HCEC 1CT (cell line): Measurements from ENCODE around the gene UBAP1.
A peak's percentile ranks its signal among the peaks of the same experiment; 100 is the strongest.
"Not testable (repeated sequence)": the region's sequence is repeated elsewhere in the genome, so short reads cannot be mapped to it uniquely, and the experiment has no call there.

Source experiments
- DNase-seq: peaks from one replicate; pipeline ENCODE4 v3.0.0-alpha.2; 2017

Gene UBAP1

DNA sequence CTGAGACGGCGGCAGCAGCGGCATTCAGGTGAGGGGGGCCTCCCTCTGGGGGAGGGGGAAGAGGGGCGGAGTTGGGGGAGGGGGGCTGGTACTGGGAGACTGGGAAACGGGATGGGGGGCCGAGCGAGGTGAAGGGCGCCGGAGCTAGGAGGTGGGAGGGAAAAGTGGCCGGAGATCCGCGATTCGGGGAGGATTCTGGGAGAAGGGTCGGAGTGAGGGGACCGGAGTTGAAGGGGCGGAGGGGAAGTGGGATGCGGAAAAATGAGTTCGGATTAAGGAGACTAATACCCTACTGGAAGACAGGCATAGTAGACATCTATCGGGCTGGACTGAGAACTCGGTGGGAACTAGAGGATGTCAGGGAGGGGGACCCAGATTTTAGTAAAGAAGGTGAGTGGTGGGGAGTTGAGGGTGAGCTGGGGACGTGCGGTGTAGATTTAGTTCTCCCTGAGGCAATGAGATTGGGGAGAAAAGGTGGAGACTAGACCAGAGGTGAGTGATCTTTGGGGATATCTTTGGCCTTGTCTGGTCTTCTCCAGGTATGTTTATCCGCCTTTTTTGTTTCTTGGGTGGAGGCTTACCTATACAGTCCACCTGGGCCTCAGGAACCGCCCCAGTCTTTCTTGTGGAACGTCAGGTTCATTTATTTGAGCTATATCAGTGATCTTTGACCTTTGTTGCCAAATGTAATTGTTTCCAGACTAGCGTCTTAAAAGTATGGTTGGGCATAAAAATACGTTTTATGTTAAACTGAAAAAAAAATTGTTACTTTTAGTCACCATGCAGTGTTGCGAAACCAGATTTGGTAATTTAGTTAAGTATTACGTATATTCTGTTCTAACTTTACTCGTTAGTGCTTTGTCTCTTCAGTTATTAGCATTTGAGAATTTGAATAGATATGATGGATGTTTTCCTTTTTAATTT lies 632 bp downstream of the UBAP1 start:
- peak; percentile 62 for DNase-seq

GRCh38 chr9:34185778-34186551 lies 7.1 kb downstream of the UBAP1 start:
- DNase-seq, result peak; percentile 94

- DNase-seq, result peak; percentile 3
Observed at GRCh38 chr9:34187891-34188240, 9.0 kb downstream of the UBAP1 start.

GRCh38 chr9:34190996-34191892 lies 12.4 kb downstream of the UBAP1 start:
- DNase-seq, result peak; percentile 18

- DNase-seq, result no peak
Observed at GRCh38 chr9:34195143-34195542, 16.3 kb downstream of the UBAP1 start.

GRCh38 chr9:34197286-34197685 lies 18.4 kb downstream of the UBAP1 start:
- DNase-seq, result not testable (repeated sequence)

- DNase-seq, result no peak
Observed at GRCh38 chr9:34197756-34198711, 19.2 kb downstream of the UBAP1 start.

- DNase-seq, result no peak
Observed at GRCh38 chr9:34200092-34200491, 21.2 kb downstream of the UBAP1 start.

GRCh38 chr9:34203275-34203991 lies 24.6 kb downstream of the UBAP1 start:
- DNase-seq, result no peak

GRCh38 chr9:34203992-34204635 lies 25.3 kb downstream of the UBAP1 start:
- DNase-seq, result peak; percentile 29

DNA sequence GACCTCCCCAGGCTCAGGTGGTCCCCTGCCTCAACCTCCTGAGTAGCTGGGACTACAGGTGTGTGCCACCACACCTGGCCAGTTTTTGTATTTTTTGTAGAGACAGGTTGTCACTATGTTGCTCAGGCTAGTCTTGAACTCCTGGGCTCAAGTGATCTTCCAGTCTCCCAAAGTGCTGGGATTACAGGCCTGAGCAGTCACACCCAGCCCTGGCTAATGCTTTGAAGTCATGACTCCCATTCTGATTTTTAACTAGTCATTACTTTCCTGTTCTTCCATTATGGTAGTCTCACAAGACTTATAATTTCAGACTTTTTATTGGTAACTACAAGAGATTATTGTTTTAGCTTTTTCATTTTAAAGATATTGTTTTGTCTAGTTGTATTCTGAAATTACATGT lies 26.3 kb downstream of the UBAP1 start:
- no peak for DNase-seq

DNA sequence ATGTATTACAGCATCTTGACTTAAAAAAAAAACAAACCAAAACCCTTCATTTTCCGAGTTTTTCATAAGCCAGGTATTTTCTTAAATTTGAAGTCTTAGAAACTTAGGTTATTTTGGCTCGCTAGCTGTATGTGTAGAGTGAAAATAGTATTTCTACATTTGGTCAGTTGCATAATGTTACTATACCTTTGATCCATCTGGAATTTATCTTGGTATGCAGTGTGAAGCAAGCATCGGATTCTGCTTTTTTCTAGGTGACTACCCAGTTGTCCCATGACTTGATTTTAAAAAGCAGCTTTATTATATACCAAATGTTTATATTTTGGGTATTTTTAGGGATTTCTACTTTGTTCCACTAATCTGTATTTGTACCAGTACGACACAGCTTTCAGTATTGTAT lies 27.7 kb downstream of the UBAP1 start:
- DNase-seq, result no peak

DNA sequence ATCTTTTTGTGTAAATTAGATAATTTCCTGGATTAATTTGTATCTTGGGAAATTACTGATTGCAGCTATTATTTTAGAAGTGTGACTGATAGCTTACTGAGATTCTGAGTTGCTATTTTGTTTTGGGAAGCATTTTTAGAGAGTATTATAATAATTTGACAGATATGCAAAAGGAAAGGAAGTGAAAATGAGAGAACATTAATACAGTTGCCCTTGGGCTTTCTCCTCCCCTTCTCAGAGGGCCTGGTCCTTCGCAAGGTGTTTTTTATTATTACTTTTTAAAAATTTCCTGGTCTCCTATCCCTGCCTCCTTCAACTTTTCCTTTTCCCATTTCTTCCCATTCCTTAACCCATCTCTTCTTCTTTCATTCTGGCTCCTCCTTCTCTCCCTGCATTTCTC lies 32.6 kb downstream of the UBAP1 start:
- no peak for DNase-seq

- DNase-seq, result not testable (repeated sequence)
Observed at GRCh38 chr9:34214354-34215000, 35.6 kb downstream of the UBAP1 start.

DNA sequence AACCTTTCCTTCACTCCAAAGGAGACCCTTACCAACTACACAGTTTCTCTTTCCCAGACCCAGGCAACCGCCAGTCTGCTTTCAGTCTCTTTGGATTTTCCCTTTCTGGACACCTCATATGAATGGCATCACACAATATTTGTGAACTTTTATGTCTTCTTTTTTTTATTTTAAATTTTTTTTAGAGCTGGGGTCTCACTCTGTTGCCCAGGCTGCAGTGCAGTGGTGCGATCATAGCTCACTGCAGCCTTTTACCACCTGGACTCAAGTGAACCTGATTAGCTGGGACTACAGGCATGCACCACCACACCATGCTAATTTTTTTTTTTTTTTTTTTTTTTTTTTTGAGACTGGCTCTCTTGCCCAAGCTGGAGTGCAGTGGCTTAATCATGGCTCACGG lies 37.5 kb downstream of the UBAP1 start:
- DNase-seq, result no peak

GRCh38 chr9:34217015-34217414 lies 38.2 kb downstream of the UBAP1 start:
- DNase-seq, result not testable (repeated sequence)

GRCh38 chr9:34218446-34218845 lies 39.6 kb downstream of the UBAP1 start:
- DNase-seq, result no peak

- DNase-seq, result no peak
Observed at GRCh38 chr9:34219421-34219820, 40.6 kb downstream of the UBAP1 start.

- no peak for DNase-seq
Observed at GRCh38 chr9:34220218-34220617, 41.4 kb downstream of the UBAP1 start.

DNA sequence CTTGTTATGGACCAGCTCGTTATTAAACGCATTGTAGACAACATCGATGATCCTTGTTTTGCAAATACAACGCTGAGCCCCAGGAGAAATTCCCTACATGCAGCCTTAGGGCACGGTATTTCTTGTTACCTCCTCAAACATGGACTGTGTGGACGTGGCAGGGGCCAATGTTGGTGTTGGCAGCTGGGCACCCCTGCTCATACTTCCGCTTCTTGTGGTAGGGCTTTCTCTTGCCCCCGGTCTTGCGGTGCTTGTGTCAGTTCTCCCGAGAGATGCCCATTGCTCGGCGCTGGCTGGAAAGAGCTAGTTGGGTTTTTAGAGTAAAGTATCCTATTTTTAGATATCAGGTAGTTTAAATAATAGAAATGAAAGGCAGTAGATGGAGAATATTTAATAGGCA lies 45.5 kb downstream of the UBAP1 start:
- DNase-seq, result no peak
